Measurements from ENCODE around the gene CNOT4.
"Not testable (repeated sequence)": the region's sequence is repeated elsewhere in the genome, so short reads cannot be mapped to it uniquely, and the experiment has no call there.

CNOT4 gene

GRCh38 chr7:135322571-135323340 is 187.1 kb downstream of the CNOT4 start:
- WGBS, 2 experiments: 92 to 94% methylated on average over 1 of the region's 1 CpG
- H3K27ac ChIP-seq (ENCODE audit: insufficient read depth, low read depth, low read length, poor library complexity, severe bottlenecking): no peak overlapping the region
- no peaks in the 10 kb centered on the region for H3K36me3 ChIP-seq (ENCODE audit: control insufficient read depth, insufficient read depth, low read length)

GRCh38 chr7:135321556-135321955 is 188.3 kb downstream of the CNOT4 start:
- H3K4me1 ChIP-seq (ENCODE audit: control insufficient read depth, insufficient read depth, low read length): no peaks in the 10 kb centered on the region
- H3K27ac ChIP-seq (ENCODE audit: insufficient read depth, low read depth, low read length, poor library complexity, severe bottlenecking): no peak overlapping the region
- H3K9me3 ChIP-seq (ENCODE audit: control insufficient read depth, low read length): no peaks in the 10 kb centered on the region
- no peak overlapping the region for H3K4me3 ChIP-seq (ENCODE audit: insufficient read depth, low read depth, low read length)
- WGBS, 2 experiments: 91 to 94% methylated on average over 4 of the region's 4 CpGs
- H3K27me3 ChIP-seq (ENCODE audit: control insufficient read depth, insufficient read depth, low read length, poor library complexity, severe bottlenecking): no peaks in the 10 kb centered on the region
- no peaks in the 10 kb centered on the region for H3K36me3 ChIP-seq (ENCODE audit: control insufficient read depth, insufficient read depth, low read length)

More at GRCh38 chr7:135322571-135323340, 187.1 kb downstream of the CNOT4 start:
- H3K27me3 ChIP-seq (ENCODE audit: control insufficient read depth, insufficient read depth, low read length, poor library complexity, severe bottlenecking): no peaks in the 10 kb centered on the region
- H3K4me3 ChIP-seq (ENCODE audit: insufficient read depth, low read depth, low read length): no peak overlapping the region
- no peaks in the 10 kb centered on the region for H3K9me3 ChIP-seq (ENCODE audit: control insufficient read depth, low read length)
- H3K4me1 ChIP-seq (ENCODE audit: control insufficient read depth, insufficient read depth, low read length): no peaks in the 10 kb centered on the region

- H3K4me1 ChIP-seq (ENCODE audit: control insufficient read depth, insufficient read depth, low read length); H3K9me3 ChIP-seq (ENCODE audit: control insufficient read depth, low read length); H3K36me3 ChIP-seq (ENCODE audit: control insufficient read depth, insufficient read depth, low read length); H3K27ac ChIP-seq (ENCODE audit: insufficient read depth, low read depth, low read length, poor library complexity, severe bottlenecking); H3K4me3 ChIP-seq (ENCODE audit: insufficient read depth, low read depth, low read length); H3K27me3 ChIP-seq (ENCODE audit: control insufficient read depth, insufficient read depth, low read length, poor library complexity, severe bottlenecking): not testable (repeated sequence)
- WGBS, 2 experiments: 88 to 90% methylated on average over 6 of the region's 6 CpGs
These were observed 188.9 kb downstream of the CNOT4 start for GRCh38 chr7:135320953-135321352.

GRCh38 chr7:135320268-135320667 is 189.6 kb downstream of the CNOT4 start:
- 87 to 93% methylated on average over 8 of the region's 8 CpGs for WGBS, 2 experiments
- H3K27me3 ChIP-seq (ENCODE audit: control insufficient read depth, insufficient read depth, low read length, poor library complexity, severe bottlenecking): no peaks in the 10 kb centered on the region
- H3K36me3 ChIP-seq (ENCODE audit: control insufficient read depth, insufficient read depth, low read length): no peaks in the 10 kb centered on the region
- H3K4me3 ChIP-seq (ENCODE audit: insufficient read depth, low read depth, low read length): no peak overlapping the region
- H3K27ac ChIP-seq (ENCODE audit: insufficient read depth, low read depth, low read length, poor library complexity, severe bottlenecking): no peak overlapping the region
- no peaks in the 10 kb centered on the region for H3K4me1 ChIP-seq (ENCODE audit: control insufficient read depth, insufficient read depth, low read length)
- H3K9me3 ChIP-seq (ENCODE audit: control insufficient read depth, low read length): no peaks in the 10 kb centered on the region

- Histone ChIP-seq H3K36me3 (ENCODE audit: control insufficient read depth, insufficient read depth, low read length) (no peaks in the 10 kb centered on the region), H3K27ac (ENCODE audit: insufficient read depth, low read depth, low read length, poor library complexity, severe bottlenecking) (no peak overlapping the region), H3K4me1 (ENCODE audit: control insufficient read depth, insufficient read depth, low read length) (no peaks in the 10 kb centered on the region), H3K4me3 (ENCODE audit: insufficient read depth, low read depth, low read length) (no peak overlapping the region), H3K9me3 (ENCODE audit: control insufficient read depth, low read length) (no peaks in the 10 kb centered on the region), H3K27me3 (ENCODE audit: control insufficient read depth, insufficient read depth, low read length, poor library complexity, severe bottlenecking) (no peaks in the 10 kb centered on the region)
- WGBS, 2 experiments: 80 to 84% methylated on average over 10 of the region's 10 CpGs
These were observed 192.1 kb downstream of the CNOT4 start for GRCh38 chr7:135317676-135318325.

- Histone ChIP-seq H3K9me3 (ENCODE audit: control insufficient read depth, low read length) (no peaks in the 10 kb centered on the region), H3K36me3 (ENCODE audit: control insufficient read depth, insufficient read depth, low read length) (no peaks in the 10 kb centered on the region), H3K4me1 (ENCODE audit: control insufficient read depth, insufficient read depth, low read length) (no peaks in the 10 kb centered on the region), H3K27ac (ENCODE audit: insufficient read depth, low read depth, low read length, poor library complexity, severe bottlenecking) (no peak overlapping the region), H3K4me3 (ENCODE audit: insufficient read depth, low read depth, low read length) (no peak overlapping the region), H3K27me3 (ENCODE audit: control insufficient read depth, insufficient read depth, low read length, poor library complexity, severe bottlenecking) (no peaks in the 10 kb centered on the region)
- 91 to 93% methylated on average over 8 of the region's 8 CpGs for WGBS, 2 experiments
These were observed 193.1 kb downstream of the CNOT4 start for GRCh38 chr7:135316648-135317313.

- no peaks in the 10 kb centered on the region for H3K4me1 ChIP-seq (ENCODE audit: control insufficient read depth, insufficient read depth, low read length)
- H3K27ac ChIP-seq (ENCODE audit: insufficient read depth, low read depth, low read length, poor library complexity, severe bottlenecking): no peak overlapping the region
- no peaks in the 10 kb centered on the region for H3K9me3 ChIP-seq (ENCODE audit: control insufficient read depth, low read length)
- H3K36me3 ChIP-seq (ENCODE audit: control insufficient read depth, insufficient read depth, low read length): no peaks in the 10 kb centered on the region
- no peak overlapping the region for H3K4me3 ChIP-seq (ENCODE audit: insufficient read depth, low read depth, low read length)
- no peaks in the 10 kb centered on the region for H3K27me3 ChIP-seq (ENCODE audit: control insufficient read depth, insufficient read depth, low read length, poor library complexity, severe bottlenecking)
- WGBS, 2 experiments: 83 to 85% methylated on average over 10 of the region's 10 CpGs
These were observed 195.9 kb downstream of the CNOT4 start for GRCh38 chr7:135313971-135314370.
